HUES6 (cell line): ENCODE measurements around the gene APPBP2.
"Not testable (repeated sequence)": the region's sequence is repeated elsewhere in the genome, so short reads cannot be mapped to it uniquely, and the experiment has no call there.

Experiments used
- H3K27ac ChIP-seq: 2 replicates; pipeline ENCODE4 v1.7.0; 2013; ENCODE audit warnings: low read depth, mild to moderate bottlenecking, low read length, inconsistent platforms
- H3K27me3 ChIP-seq: 2 replicates; pipeline ENCODE4 v1.6.1; 2013; ENCODE audit warnings: low read length; ENCODE audit not compliant: control insufficient read depth, insufficient read depth
- H3K36me3 ChIP-seq: 2 replicates; pipeline ENCODE4 v1.6.1; 2013; ENCODE audit warnings: low read length; ENCODE audit not compliant: control insufficient read depth, insufficient read depth
- H3K4me1 ChIP-seq: 2 replicates; pipeline ENCODE4 v1.6.1; 2013; ENCODE audit warnings: low read length; ENCODE audit not compliant: control insufficient read depth, insufficient read depth
- H3K4me3 ChIP-seq: 2 replicates; pipeline ENCODE4 v1.5.1; 2013; ENCODE audit warnings: low read depth, low read length
- H3K9ac ChIP-seq: one replicate; pipeline ENCODE4 v1.6.1; 2013; ENCODE audit warnings: mild to moderate bottlenecking, low read length
- H3K9me3 ChIP-seq: 2 replicates; pipeline ENCODE4 v1.6.1; 2013; ENCODE audit warnings: low read depth, low read length; ENCODE audit not compliant: control insufficient read depth, insufficient read depth

Gene APPBP2

DNA sequence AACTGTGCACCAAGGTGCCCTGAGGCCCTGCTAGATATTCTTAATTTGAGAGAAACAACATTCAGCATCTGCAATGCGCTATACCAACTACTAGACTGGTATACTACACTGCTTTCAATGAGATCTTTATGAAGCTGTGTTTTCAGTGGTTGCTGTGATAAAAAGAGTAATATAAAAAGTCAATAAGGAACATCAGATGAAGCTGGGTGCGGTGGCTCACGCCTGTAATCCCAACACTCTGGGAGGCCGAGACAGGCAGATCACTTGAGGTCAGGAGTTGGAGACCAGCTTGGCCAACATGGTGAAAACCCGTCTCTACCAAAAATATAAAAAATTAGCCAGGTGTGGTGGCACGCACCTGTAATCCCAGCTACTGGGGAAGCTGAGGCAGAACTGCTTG is 10.4 kb downstream of the APPBP2 start:
- H3K9me3 ChIP-seq, H3K4me1 ChIP-seq, H3K4me3 ChIP-seq, H3K9ac ChIP-seq, H3K27ac ChIP-seq, H3K27me3 ChIP-seq: not testable (repeated sequence)
- H3K36me3 ChIP-seq: peaks cover 21% of the 10 kb centered on the region

DNA sequence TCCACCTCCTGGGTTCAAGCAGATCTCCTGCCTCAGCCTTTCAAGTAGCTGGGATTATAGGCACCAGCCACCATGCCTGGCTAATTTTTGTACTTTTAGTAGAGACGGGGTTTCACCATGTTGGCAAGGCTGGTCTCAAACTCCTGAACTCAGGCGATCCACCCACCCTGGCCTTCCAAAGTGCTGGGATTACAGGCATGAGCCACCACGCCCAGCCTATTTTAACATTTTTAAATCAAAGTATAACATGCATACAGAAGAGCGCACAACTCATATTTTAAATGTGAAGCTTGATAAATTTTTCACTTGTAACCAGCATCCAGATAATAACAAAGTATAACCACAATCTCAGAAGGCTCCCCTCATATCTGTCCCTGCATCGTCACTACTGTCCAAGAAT is 10.8 kb downstream of the APPBP2 start:
- not testable (repeated sequence) for H3K9ac ChIP-seq, H3K4me1 ChIP-seq, H3K27me3 ChIP-seq, H3K27ac ChIP-seq, H3K4me3 ChIP-seq, H3K9me3 ChIP-seq
- H3K36me3 ChIP-seq: peaks cover 21% of the 10 kb centered on the region

DNA sequence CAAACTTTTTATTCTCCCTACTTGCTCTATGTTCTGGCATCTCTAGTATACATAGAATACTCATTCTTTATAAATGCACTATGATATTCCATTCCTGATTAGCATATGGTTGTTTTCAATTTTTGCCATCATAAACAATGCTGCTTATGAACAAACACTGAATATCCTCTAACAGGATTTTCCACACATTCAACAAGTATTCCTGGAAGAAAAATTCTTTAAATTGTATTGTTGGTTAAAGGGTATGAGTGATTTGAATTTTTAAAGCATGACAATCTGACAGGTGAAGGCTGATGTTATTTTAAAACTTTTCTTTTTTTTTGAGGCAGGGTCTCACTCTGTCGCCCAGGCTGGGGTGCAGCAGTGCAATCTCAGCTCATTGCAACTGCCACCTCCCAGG is 11.5 kb downstream of the APPBP2 start:
- Histone ChIP-seq H3K27me3 (no peaks in the 10 kb centered on the region), H3K9me3 (no peaks in the 10 kb centered on the region), H3K4me1 (no peaks in the 10 kb centered on the region), H3K4me3 (no peak overlapping the region), H3K9ac (no peak overlapping the region), H3K27ac (no peak overlapping the region), H3K36me3 (peaks cover 21% of the 10 kb centered on the region)

DNA sequence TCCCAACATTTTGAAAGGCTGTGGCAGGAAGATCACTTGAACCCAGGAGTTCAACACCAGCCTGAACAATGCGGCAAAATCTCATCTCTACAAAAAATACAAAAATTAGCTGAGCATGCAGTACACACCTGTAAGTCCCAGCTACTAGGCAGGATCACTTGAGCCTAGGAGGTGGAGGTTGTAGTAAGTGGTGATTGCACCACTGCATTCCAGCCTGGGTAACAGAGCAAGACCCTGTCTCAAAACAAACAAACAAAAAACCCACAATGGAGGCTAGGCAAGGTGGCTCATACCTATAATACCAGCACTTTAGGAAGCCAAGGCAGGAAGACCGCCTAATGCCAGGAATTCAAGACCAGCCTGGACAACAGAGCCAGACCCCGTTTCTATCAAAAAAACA is 12.0 kb downstream of the APPBP2 start:
- no peaks in the 10 kb centered on the region for H3K4me1 ChIP-seq
- no peaks in the 10 kb centered on the region for H3K9me3 ChIP-seq
- no peak overlapping the region for H3K27ac ChIP-seq
- peaks cover 17% of the 10 kb centered on the region for H3K36me3 ChIP-seq
- H3K4me3 ChIP-seq: no peak overlapping the region
- no peak overlapping the region for H3K9ac ChIP-seq
- no peaks in the 10 kb centered on the region for H3K27me3 ChIP-seq

DNA sequence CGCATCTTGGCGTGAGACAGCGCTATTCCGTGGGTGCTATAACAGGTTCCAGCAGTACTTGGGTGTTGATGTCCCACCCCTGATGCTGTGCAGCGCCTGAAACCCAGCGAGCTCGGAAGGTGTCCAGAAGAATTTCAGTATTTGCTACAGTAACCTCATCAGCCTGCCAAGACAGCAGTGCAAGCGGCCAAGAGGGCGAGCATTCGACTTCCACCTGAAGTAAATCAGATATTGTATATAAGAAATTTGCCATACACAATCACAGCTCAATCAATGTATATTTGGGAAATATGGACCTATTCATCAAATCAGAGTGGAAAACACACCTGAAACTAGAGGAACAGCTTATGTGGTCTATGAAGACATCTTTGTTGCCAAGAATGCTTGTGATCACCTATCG is 13.0 kb downstream of the APPBP2 start:
- Histone ChIP-seq H3K36me3 (peaks cover 14% of the 10 kb centered on the region), H3K9ac (no peak overlapping the region), H3K27ac (no peak overlapping the region), H3K4me3 (no peak overlapping the region), H3K4me1 (no peaks in the 10 kb centered on the region), H3K9me3 (no peaks in the 10 kb centered on the region), H3K27me3 (no peaks in the 10 kb centered on the region)

DNA sequence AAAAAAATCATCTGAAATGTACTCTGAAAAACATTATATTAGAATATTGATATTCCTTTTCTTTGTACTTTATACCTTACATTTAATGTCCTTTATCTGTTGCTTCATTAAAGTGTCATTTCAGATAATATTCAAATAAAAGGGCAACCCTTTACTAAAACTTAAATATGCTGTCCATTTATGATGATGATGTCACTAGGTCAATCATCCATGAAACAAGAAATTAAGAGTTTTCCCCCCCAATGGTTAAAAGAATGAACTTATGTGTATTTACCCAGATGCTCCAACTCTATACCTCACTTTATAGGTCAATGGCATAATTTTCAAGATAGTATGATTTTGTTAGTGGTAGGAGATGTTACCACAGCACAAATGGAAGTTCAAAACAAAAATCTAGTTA is 15.3 kb downstream of the APPBP2 start:
- H3K4me1 ChIP-seq: no peaks in the 10 kb centered on the region
- no peak overlapping the region for H3K27ac ChIP-seq
- H3K9ac ChIP-seq: no peak overlapping the region
- H3K36me3 ChIP-seq: peaks cover 8% of the 10 kb centered on the region; the same call in 1 of the 2 replicates
- H3K4me3 ChIP-seq: no peak overlapping the region
- no peaks in the 10 kb centered on the region for H3K9me3 ChIP-seq
- H3K27me3 ChIP-seq: no peaks in the 10 kb centered on the region

DNA sequence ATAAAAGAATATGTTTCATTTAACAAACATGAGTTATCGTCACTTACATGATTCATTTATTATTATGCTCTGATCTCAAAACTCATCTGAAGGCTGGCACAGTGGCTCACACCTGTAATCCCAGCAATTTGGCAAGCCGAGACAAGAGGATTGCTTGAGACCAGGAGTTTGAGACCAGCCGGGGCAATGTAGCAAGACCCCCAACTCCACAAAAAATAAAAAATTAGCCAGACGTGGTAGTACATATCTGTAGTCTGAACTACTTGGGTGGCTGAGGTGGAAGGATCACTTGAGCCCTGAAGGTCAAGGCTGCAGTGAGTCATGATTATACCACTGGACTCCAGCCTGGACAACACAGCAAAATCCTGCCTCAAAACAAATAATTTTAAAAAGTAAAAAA is 16.0 kb downstream of the APPBP2 start:
- Histone ChIP-seq H3K9me3 (no peaks in the 10 kb centered on the region), H3K27ac (no peak overlapping the region), H3K4me3 (no peak overlapping the region), H3K9ac (no peak overlapping the region), H3K4me1 (no peaks in the 10 kb centered on the region), H3K27me3 (no peaks in the 10 kb centered on the region), H3K36me3 (peaks cover 8% of the 10 kb centered on the region; the same call in 1 of the 2 replicates)

DNA sequence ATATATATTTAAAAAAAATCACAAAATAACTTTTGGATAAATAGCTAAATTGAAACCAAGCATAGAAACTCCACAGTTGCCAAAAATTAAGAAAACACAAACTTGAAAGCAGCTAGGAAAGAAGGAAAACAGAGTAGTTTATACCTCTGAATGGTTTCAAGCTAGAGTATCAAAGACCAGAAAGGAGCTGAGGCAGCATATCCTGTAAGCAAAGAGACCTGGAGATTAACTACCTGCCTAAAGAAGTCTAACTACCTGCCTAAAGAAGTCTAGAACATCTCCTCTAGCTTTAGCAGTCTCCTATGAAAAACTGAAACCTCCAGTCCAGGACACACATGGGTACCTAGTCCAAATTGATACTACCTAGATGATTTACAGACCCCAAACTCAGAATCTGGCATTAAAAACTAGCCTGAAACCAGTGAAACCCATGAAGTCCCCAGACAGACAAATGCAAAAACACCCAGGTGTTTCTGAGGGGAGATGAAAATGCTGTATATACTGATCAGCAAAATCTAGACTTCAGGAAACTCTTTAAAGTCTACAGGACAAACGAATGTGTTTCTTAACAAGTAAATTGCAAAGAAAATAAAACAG is 17.6 kb downstream of the APPBP2 start:
- Histone ChIP-seq H3K9ac (no peak overlapping the region), H3K27ac (no peak overlapping the region), H3K36me3 (peaks cover 6% of the 10 kb centered on the region; the same call in 1 of the 2 replicates), H3K27me3 (no peaks in the 10 kb centered on the region), H3K4me3 (no peak overlapping the region), H3K4me1 (no peaks in the 10 kb centered on the region), H3K9me3 (no peaks in the 10 kb centered on the region)

DNA sequence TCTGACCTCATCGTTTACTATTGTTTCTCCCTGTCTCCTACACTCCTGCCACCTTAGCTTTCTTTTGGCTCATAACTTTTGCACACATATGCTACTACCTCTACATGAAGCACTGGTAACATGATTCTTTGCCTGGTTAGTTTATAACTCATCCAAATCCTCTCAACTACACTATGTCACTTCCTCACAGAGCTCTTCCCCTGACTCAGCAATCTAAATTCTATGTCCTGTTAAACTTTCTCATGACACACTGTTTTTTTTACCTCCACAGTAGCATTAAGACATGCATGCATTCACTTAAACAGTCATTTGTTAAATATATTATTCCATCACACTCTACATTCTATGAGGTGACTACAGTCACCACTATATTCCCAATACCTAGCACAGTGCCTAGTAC is 19.7 kb downstream of the APPBP2 start:
- no peak overlapping the region for H3K27ac ChIP-seq
- H3K36me3 ChIP-seq: no peaks in the 10 kb centered on the region
- H3K27me3 ChIP-seq: no peaks in the 10 kb centered on the region
- H3K4me1 ChIP-seq: no peaks in the 10 kb centered on the region
- H3K9me3 ChIP-seq: no peaks in the 10 kb centered on the region
- H3K4me3 ChIP-seq: no peak overlapping the region
- H3K9ac ChIP-seq: no peak overlapping the region

DNA sequence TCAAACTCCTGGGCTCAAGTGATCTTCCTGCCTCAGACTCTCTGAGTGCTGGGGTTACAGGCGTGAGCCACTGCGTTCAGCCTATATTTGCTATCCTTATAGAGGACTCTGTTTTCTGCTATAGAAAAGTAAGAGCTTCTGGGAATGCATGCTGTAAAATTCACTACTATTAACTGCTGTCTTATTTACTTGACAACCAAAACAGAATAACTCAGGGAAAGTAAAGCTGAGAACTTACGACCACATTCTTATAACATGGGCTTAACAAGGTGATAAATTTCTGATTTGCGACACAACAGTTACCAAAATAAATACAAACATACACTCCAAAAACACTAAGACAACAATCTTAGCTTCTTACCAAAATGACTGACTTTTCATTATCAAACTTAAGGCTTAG is 23.9 kb downstream of the APPBP2 start:
- H3K9ac ChIP-seq: no peak overlapping the region
- no peak overlapping the region for H3K27ac ChIP-seq
- H3K4me3 ChIP-seq: no peak overlapping the region
- H3K9me3 ChIP-seq: no peaks in the 10 kb centered on the region
- H3K27me3 ChIP-seq: no peaks in the 10 kb centered on the region
- peaks cover 23% of the 10 kb centered on the region for H3K36me3 ChIP-seq
- no peaks in the 10 kb centered on the region for H3K4me1 ChIP-seq

DNA sequence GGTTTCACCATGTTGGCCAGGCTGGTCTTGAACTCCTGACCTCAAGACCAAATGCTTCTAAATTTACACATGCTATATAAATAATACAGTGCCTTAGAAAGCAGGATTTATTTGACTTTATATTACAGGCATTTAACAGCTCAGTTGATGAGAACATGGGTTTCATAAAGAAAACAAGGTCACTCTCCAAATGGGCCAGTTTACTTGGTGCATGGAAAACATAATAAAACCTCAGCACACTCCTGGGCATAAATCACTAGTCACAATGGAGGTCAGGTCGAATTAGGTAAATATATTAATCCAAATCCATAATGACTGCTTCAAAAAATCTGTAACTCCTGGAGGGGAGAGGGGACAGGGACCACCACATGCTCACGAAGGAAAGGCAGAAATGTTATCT is 24.5 kb downstream of the APPBP2 start:
- Histone ChIP-seq H3K4me1 (no peaks in the 10 kb centered on the region), H3K4me3 (no peak overlapping the region), H3K9ac (no peak overlapping the region), H3K27ac (no peak overlapping the region), H3K36me3 (peaks cover 29% of the 10 kb centered on the region), H3K27me3 (no peaks in the 10 kb centered on the region), H3K9me3 (no peaks in the 10 kb centered on the region)

DNA sequence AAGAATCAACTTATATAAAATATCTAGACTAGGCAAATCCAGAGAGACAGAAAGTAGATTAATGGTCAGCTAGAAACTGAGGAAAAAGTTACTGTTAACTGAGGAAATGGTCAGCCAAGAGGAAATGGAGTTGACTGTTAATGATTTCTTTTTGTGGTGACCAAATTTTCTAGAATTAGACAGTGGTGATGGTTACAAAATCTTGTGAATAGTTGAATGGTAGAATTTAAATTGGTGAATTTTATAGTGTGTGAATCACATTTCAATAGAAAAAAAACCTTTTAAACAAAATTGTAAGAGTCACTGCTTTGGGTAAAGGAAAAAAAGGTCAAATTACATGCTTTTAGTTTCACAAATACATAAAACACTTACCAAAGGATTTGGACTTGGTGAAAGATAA is 30.0 kb downstream of the APPBP2 start:
- Histone ChIP-seq H3K27me3 (no peaks in the 10 kb centered on the region), H3K4me3 (no peak overlapping the region), H3K9me3 (peaks cover 43% of the 10 kb centered on the region), H3K9ac (no peak overlapping the region), H3K27ac (no peak overlapping the region), H3K36me3 (peaks cover 81% of the 10 kb centered on the region), H3K4me1 (no peaks in the 10 kb centered on the region)
